K562 (cell line): ENCODE measurements around the gene FCHO1. TPM values are rescaled to one million over a fixed set of nuclear protein-coding genes. Genes with fewer than 3 reads are reported as not detected.

Experiments
- ATAC-seq: fragments of 200-7000 bp; cut with Tn5 transposase; 3 replicates; pipeline ENCODE4 v1.9.1; 2020; ENCODE audit warnings: moderate library complexity
- BruUV-seq: library from RNA; stranded (reverse); fragments of 400-500 nt; replicated peaks from 2 replicates; lab custom pipeline; 2021; lab: Mats Ljungman, UMichigan
- CTCF ChIA-PET: fragments of 300-600 bp; formaldehyde crosslinking; extraction: SDS; loops from one replicate; lab custom pipeline; 2021; ENCODE audit warnings: low intra/inter-chr PET ratio; lab: Yijun Ruan, JAX
- POLR2A ChIA-PET: fragments of 300-600, 350-650 bp; sonication (Branson Sonifier 250); formaldehyde crosslinking; extraction: SDS; loops from one replicate; lab custom pipeline; 2021; ENCODE audit warnings: antibody characterized with exemption, inconsistent platforms; lab: Yijun Ruan, JAX
- DNase-seq, 4 experiments: peaks; one replicate each; pipeline versions ENCODE4 v3.0.0 to v3.0.0-alpha.2; 2011 to 2018; ENCODE audit warnings: low spot score in 3 of 4, mixed read lengths in 3 of 4; ENCODE audit errors: extremely low read depth in 1 of 4
- FAIRE-seq: peaks from 2 replicates; lab custom pipeline; 2011; peaks lifted over from hg19 to GRCh38; lab: Jason Lieb, UNC
- H2AFZ ChIP-seq: 2 replicates; pipeline ENCODE4 v1.6.0; 2011; ENCODE audit warnings: low read depth, low read length, control low read depth, inconsistent platforms
- H3K27ac ChIP-seq: fragments of 200-600 bp; 3 replicates; pipeline ENCODE4 v1.8.0; 2011; ENCODE audit warnings: low read depth, mild to moderate bottlenecking, control low read depth, inconsistent platforms, low read length, moderate library complexity, mixed read lengths; ENCODE audit errors: extremely low read depth
- H3K27me3 ChIP-seq, 2 experiments: fragments of 300-600 bp in 1 of 2; 2 replicates in 1 of 2; 3 replicates in 1 of 2; pipeline versions ENCODE4 v1.6.0 to v1.8.0; 2011; ENCODE audit warnings: inconsistent platforms in 2 of 2, low read length in 2 of 2, mild to moderate bottlenecking in 1 of 2, mixed read lengths in 1 of 2, moderate library complexity in 1 of 2; ENCODE audit not compliant: control insufficient read depth in 2 of 2, insufficient read depth in 2 of 2
- H3K36me3 ChIP-seq: fragments of 300-600 bp; 3 replicates; pipeline ENCODE4 v1.8.0; 2011; ENCODE audit warnings: mild to moderate bottlenecking, low read length, inconsistent platforms; ENCODE audit not compliant: control insufficient read depth, insufficient read depth
- H3K4me1 ChIP-seq, 2 experiments: fragments of 200-600 bp in 1 of 2; replicated peaks in 1 of 2; 2 replicates in 1 of 2; 3 replicates in 1 of 2; pipeline versions ENCODE4 v1.5.1 to v1.8.0; 2011; ENCODE audit warnings: inconsistent platforms in 2 of 2, low read length in 2 of 2, mild to moderate bottlenecking in 1 of 2, mixed read lengths in 1 of 2, moderate library complexity in 1 of 2; ENCODE audit not compliant: control insufficient read depth in 2 of 2, insufficient read depth in 2 of 2
- H3K4me2 ChIP-seq: 2 replicates; pipeline ENCODE4 v1.6.1; 2011; ENCODE audit warnings: low read length, control low read depth, inconsistent platforms, mixed read lengths; ENCODE audit not compliant: insufficient read depth
- H3K4me3 ChIP-seq: fragments of 200-600 bp; sonication (generic), shearing (Covaris generic); 2 replicates; pipeline ENCODE4 v1.5.1; 2016; ENCODE audit warnings: control low read depth, inconsistent platforms
- H3K79me2 ChIP-seq: fragments of 200-600 bp; 3 replicates; pipeline ENCODE4 v1.8.0; 2011; ENCODE audit warnings: low read length, inconsistent platforms; ENCODE audit not compliant: control insufficient read depth, insufficient read depth
- H3K9ac ChIP-seq, 2 experiments: 2 replicates each; pipeline versions ENCODE4 v1.6.0 to v1.6.1; 2011; ENCODE audit warnings: low read depth in 2 of 2, low read length in 2 of 2, control low read depth in 1 of 2, inconsistent platforms in 1 of 2, mild to moderate bottlenecking in 1 of 2, mixed read lengths in 1 of 2; ENCODE audit not compliant: insufficient read depth in 1 of 2
- H3K9me1 ChIP-seq: one replicate; pipeline ENCODE4 v1.6.0; 2011; ENCODE audit warnings: inconsistent platforms, mild to moderate bottlenecking, low read length, moderate library complexity; ENCODE audit not compliant: control insufficient read depth, insufficient read depth
- H3K9me3 ChIP-seq: replicated peaks from 2 replicates; pipeline ENCODE4 v1.5.1; 2011; ENCODE audit warnings: low read depth, low read length, inconsistent platforms; ENCODE audit not compliant: control insufficient read depth, insufficient read depth
- H4K20me1 ChIP-seq: replicated peaks from 2 replicates; pipeline ENCODE4 v1.6.1; 2011; ENCODE audit warnings: low read length, inconsistent platforms, mixed read lengths; ENCODE audit not compliant: control insufficient read depth, insufficient read depth
- ADNP ChIP-seq: fragments of 200-800 bp; sonication (Bioruptor generic); IDR thresholded peaks from 2 replicates; pipeline ENCODE4 v1.6.1; 2016; ENCODE audit warnings: missing genetic modification characterization, missing compliant biosample characterization
- ARID1B ChIP-seq: fragments of 450-650 bp; IDR thresholded peaks from 2 replicates; pipeline ENCODE4 v1.6.1; 2016; ENCODE audit warnings: antibody characterized with exemption, mild to moderate bottlenecking, inconsistent platforms
- CTBP1 ChIP-seq: fragments of 450-650 bp; IDR thresholded peaks from 2 replicates; pipeline ENCODE4 v1.6.1; 2016; ENCODE audit warnings: borderline replicate concordance
- DPF2 ChIP-seq: fragments of 450-650 bp; IDR thresholded peaks from 2 replicates; pipeline ENCODE4 v1.6.1; 2016
- FOSL1 ChIP-seq: fragments of 200-800 bp; sonication (Bioruptor generic); conservative IDR thresholded peaks from 2 replicates; pipeline ENCODE4 v1.6.1; 2016; ENCODE audit warnings: missing genetic modification characterization, missing compliant biosample characterization
- FOXK2 ChIP-seq, 2 experiments: fragments of 450-650 bp; IDR thresholded peaks in 1 of 2; conservative IDR thresholded peaks in 1 of 2; 2 replicates each; pipeline ENCODE4 v1.6.1; 2016; ENCODE audit warnings: low read depth in 2 of 2, mild to moderate bottlenecking in 1 of 2
- JUND ChIP-seq, 2 experiments: IDR thresholded peaks; 2 replicates in 1 of 2; 3 replicates in 1 of 2; pipeline ENCODE4 v1.6.1; 2011; ENCODE audit warnings: borderline replicate concordance in 2 of 2, low read depth in 2 of 2, low read length in 2 of 2, improper control_type of control experiment in 1 of 2, missing biosample characterization in 1 of 2, missing genetic modification characterization in 1 of 2, missing genetic modification reagents in 1 of 2
- RFX7 ChIP-seq: fragments of 250-450 bp; sonication (Bioruptor Pico); IDR thresholded peaks from 2 replicates; pipeline ENCODE4 v1.5.1; 2021; ENCODE audit warnings: mild to moderate bottlenecking
- SMARCE1 ChIP-seq: fragments of 450-650 bp; IDR thresholded peaks from 2 replicates; pipeline ENCODE4 v1.7.1; 2016; ENCODE audit warnings: mild to moderate bottlenecking
- SOX6 ChIP-seq: fragments of 450-650 bp; IDR thresholded peaks from 2 replicates; pipeline ENCODE4 v1.6.1; 2014; ENCODE audit warnings: mild to moderate bottlenecking
- ZEB2 ChIP-seq: fragments of 450-650 bp; IDR thresholded peaks from 2 replicates; pipeline ENCODE4 v1.6.1; 2016
- WGBS: fragments of 100-300 bp; shearing (Covaris generic); methylation state at CpG from one replicate; pipeline ENCODE4 v1.1.6; 2016; ENCODE audit warnings: low coverage, mixed read lengths; ENCODE audit not compliant: insufficient coverage; ENCODE audit errors: missing lambda C conversion rate; 5-methylcytosine and 5-hydroxymethylcytosine counted together
- in situ Hi-C: fragments of 300-500 bp; cut with MboI; formaldehyde crosslinking; loops from 4 replicates; pipeline ENCODE4 v1.15.0; 2018; ENCODE audit warnings: inconsistent platforms, mixed read lengths
- intact Hi-C: fragments of 100-400 bp; cut with micrococcal nuclease; formaldehyde crosslinking; loops from 2 replicates; pipeline ENCODE4 v1.14.2; 2022
- polyA plus RNA-seq, 8 experiments: library from polyadenylated mRNA; depleted of rRNA in 4 of 8; stranded (reverse) in 5 of 8; unstranded in 3 of 8; fragments of >200 nt; fragmentation: Nextera tagmentation in 2 of 8; fragmentation: Illumina TruSeq in 1 of 8; extraction: Ambion mirVana in 2 of 8; extraction: Trizol in 1 of 8; gene quantifications; 2 replicates each; pipeline versions ENCODE4 v1.2.1 to v1.2.3, GENCODE V29; 2011 to 2014; ENCODE audit warnings: inconsistent platforms in 1 of 8, missing spikeins in 1 of 8
- total RNA-seq, 7 experiments: library from RNA; depleted of rRNA in 6 of 7; stranded (reverse); fragments of >200 nt in 6 of 7; fragmentation: Illumina TruSeq in 2 of 7; extraction: Trizol in 2 of 7; gene quantifications; 2 replicates each; pipeline versions ENCODE4 v1.2.1 to v1.2.3, GENCODE V29; 2011 to 2021; ENCODE audit warnings: low replicate concordance in 1 of 7
- TF ChIP-seq, protein P1 (sequence below), 2 experiments: fragments of 450-650 bp in 1 of 2; sonication (generic) in 1 of 2; formaldehyde crosslinking in 1 of 2; IDR thresholded peaks; 2 replicates each; pipeline versions ENCODE4 v1.7.1 to v1.9.0; 2016 to 2022; ENCODE audit warnings: inconsistent platforms in 1 of 2, mild to moderate bottlenecking in 1 of 2, missing genetic modification reagents in 1 of 2

FCHO1 gene
- total and polyA plus RNA-seq, 9 of the 15 experiments (the other 6 are each of a cell fraction or from before 2014, with no cell fraction given) = 0.21 to 58.9 (median 18.3) TPM

DNA sequence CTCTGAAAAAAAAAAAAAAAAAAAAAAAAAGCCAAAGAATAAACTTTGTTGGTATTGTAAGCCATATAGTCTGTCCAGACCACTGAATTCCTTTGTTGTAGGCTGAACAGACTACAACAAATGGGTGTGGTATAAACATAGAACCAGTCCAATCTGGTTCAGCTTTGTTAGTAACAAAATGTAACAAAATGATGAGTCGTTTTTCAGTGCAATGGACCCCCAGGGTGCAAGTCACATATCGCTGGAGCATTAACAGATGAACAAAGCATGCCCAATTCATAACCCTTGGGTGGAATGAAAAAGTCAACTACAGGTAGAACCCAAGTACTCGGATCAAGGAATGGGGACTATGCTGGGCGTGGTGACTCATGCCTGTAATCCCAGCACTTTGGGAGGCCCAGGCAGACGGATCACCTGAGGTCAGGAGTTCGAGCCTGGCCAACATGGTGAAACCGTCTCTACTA, 13.6 kb upstream of the FCHO1 start:
- Histone ChIP-seq H3K79me2 (no peaks in the 10 kb centered on the region), H4K20me1 (no peaks in the 10 kb centered on the region), H3K36me3 (peaks cover 37% of the 10 kb centered on the region; the same call in 2 of the 3 replicates), H3K4me3 (no peak overlapping the region), H3K4me2 (no peak overlapping the region; the same call in 1 of the 2 replicates), H3K27ac (peak overlapping the region; percentile 38; the same call in 1 of the 3 replicates), H3K9me1 (no peaks in the 10 kb centered on the region), H3K4me1 (peaks cover 23 to 35% of the 10 kb centered on the region in 2 experiments), H3K27me3 (no peaks in the 10 kb centered on the region), H3K9me3 (no peaks in the 10 kb centered on the region), H2AFZ (0 out of 2 replicates have a peak overlapping the region, but pooled peaks have one; percentile 51), H3K9ac (peak overlapping the region in 1 of 2 experiments; percentile 8; a peak in 2 of 4 replicates)
- ChIA-PET CTCF (no interaction called here), POLR2A (interaction anchor here (0.7 to 4.0 kb wide), 3 partner anchors 12 to 27 kb away, joined by 3 to 29 read pairs (median 3); partner anchors contain the start of gene FCHO1)
- intact Hi-C loops = no loop called here
- ATAC-seq (peak; percentile 55), FAIRE-seq (peak; percentile 74), DNase-seq (no peak)
- WGBS = 25% methylated on average over 7 of the region's 7 CpGs
- BruUV-seq = no TSS peak
- in situ Hi-C loops = no loop called here
- TF ChIP-seq ARID1B (peak; percentile 53), CTBP1 (peak; percentile 20; the same call in 1 of the 2 replicates), SMARCE1 (peak; percentile 14; the same call in 1 of the 2 replicates), FOSL1 (tag) (peak; percentile 76), FOXK2 (conservative IDR thresholded peaks at IDR 0.05 in 1 of 2, IDR thresholded peaks at IDR 0.05 in 1 of 2; ENCODE audit: low read depth in 2 of 2) (peak; percentile 36 to 42; a peak in 1 of 4 replicates), JUND (IDR thresholded peaks at IDR 0.05; ENCODE audit: borderline replicate concordance, low read depth, low read length) (peak; percentile 52; the same call in 1 of the 2 replicates), JUND (tag; IDR thresholded peaks at IDR 0.05; ENCODE audit: borderline replicate concordance, low read depth, low read length) (peak; percentile 61; the same call in 1 of the 3 replicates), ZEB2 (peak; percentile 31; the same call in 1 of the 2 replicates), ADNP (tag) (peak; percentile 81), DPF2 (peak; percentile 65), RFX7 (CRISPR knock-in tag) (no peak), SOX6 (peak; percentile 15; the same call in 1 of the 2 replicates)
- TF ChIP-seq, protein P1, sequence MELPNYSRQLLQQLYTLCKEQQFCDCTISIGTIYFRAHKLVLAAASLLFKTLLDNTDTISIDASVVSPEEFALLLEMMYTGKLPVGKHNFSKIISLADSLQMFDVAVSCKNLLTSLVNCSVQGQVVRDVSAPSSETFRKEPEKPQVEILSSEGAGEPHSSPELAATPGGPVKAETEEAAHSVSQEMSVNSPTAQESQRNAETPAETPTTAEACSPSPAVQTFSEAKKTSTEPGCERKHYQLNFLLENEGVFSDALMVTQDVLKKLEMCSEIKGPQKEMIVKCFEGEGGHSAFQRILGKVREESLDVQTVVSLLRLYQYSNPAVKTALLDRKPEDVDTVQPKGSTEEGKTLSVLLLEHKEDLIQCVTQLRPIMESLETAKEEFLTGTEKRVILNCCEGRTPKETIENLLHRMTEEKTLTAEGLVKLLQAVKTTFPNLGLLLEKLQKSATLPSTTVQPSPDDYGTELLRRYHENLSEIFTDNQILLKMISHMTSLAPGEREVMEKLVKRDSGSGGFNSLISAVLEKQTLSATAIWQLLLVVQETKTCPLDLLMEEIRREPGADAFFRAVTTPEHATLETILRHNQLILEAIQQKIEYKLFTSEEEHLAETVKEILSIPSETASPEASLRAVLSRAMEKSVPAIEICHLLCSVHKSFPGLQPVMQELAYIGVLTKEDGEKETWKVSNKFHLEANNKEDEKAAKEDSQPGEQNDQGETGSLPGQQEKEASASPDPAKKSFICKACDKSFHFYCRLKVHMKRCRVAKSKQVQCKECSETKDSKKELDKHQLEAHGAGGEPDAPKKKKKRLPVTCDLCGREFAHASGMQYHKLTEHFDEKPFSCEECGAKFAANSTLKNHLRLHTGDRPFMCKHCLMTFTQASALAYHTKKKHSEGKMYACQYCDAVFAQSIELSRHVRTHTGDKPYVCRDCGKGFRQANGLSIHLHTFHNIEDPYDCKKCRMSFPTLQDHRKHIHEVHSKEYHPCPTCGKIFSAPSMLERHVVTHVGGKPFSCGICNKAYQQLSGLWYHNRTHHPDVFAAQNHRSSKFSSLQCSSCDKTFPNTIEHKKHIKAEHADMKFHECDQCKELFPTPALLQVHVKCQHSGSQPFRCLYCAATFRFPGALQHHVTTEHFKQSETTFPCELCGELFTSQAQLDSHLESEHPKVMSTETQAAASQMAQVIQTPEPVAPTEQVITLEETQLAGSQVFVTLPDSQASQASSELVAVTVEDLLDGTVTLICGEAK (IDR thresholded peaks at IDR 0.05) = peak; percentile 55
- TF ChIP-seq, protein P1 (CRISPR knock-in tag; IDR thresholded peaks at IDR 0.05) = peak; percentile 53; the same call in 1 of the 2 replicates
